Left renal pelvis (tissue), 4 donors: Measurements from ENCODE around the gene HEPACAM. TPM values are rescaled to one million over a fixed set of nuclear protein-coding genes. Genes with fewer than 3 reads are reported as not detected.

Experiments
- DNase-seq, 4 donors: peaks; one replicate each; pipeline ENCODE4 v3.0.0-alpha.2; 2013; ENCODE audit warnings: low read depth in 4 of 4, low spot score in 3 of 4
- polyA plus RNA-seq, 4 donors: library from polyadenylated mRNA; unstranded; fragments of 120-200 nt; gene quantifications; one replicate each; pipeline ENCODE4 v1.2.1, GENCODE V29; 2013; ENCODE audit not compliant: insufficient read length in 4 of 4

The HEPACAM gene
- polyA plus RNA-seq, 4 donors, result 0.11 to 2.4 (median 2.0) TPM

GRCh38 chr11:124902616-124903015, 33.2 kb downstream of the HEPACAM start:
- DNase-seq, result no peak

- DNase-seq, result no peak
Measured at GRCh38 chr11:124900464-124900863, 35.4 kb downstream of the HEPACAM start.

DNA sequence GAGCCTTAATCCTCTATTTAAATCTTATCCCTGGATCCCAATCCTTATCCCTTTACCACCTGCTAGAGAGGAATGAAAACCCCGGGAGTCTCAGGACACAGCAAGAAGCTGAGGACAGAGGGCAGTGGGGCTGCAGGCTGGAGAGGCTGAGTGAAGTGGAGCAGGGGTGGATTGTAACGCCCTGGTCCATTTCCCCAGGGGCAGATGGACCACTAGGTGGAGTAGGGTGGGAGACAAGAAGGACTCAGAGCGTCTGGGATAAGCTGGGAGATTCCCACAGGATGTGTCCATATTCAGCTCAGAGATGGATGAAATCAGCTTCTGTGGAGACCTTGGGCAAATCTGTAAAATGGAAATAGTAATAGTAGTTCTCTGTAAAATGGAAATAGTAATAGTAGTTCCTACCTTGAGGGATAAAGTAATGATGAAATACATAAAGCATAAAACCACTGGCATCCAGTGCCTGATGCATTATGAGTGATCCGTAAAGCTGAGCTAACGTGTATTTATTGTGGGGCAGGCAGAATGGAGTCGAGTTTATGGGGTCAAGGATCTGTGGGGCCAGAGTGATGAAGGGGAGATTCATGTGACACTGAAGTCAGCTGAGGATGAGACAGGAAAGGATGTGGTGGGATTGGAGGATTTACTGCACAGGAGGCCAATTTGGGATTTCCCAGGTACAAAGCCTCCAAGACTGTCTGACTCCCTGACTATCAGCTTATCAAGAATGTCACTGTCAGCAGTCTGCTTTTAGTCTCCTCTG, 36.3 kb downstream of the HEPACAM start:
- no peak for DNase-seq

DNA sequence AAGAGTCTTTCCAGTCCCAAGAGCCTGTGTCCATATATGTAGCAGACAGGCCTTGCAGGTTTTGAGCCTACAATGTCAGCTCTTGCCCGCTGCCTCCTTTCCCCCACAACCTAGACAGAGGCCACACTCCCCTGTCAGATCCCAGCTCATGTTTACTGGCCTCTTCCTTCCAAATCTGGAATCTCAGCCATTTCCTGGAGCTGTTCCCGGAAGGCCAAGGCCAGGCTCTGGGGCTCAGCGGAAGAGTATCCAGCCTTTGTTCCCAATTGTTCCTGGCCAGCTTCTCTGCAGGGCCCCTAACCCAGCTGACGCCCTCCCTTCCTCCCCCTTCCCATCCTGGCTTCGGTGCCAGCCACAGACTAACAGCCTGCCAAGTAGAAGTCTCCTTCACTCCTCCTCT, 37.1 kb downstream of the HEPACAM start:
- DNase-seq, result no peak

- DNase-seq, result no peak
Measured at GRCh38 chr11:124898263-124898680, 37.6 kb downstream of the HEPACAM start.

GRCh38 chr11:124897674-124898262, 38.1 kb downstream of the HEPACAM start, which contains the start of gene ROBO4:
Gene ROBO4, minus strand, starts transcription at chr11:124897865. Its CDS starts 70 bp downstream, at chr11:124897795.
- DNase-seq, result no peak

DNA sequence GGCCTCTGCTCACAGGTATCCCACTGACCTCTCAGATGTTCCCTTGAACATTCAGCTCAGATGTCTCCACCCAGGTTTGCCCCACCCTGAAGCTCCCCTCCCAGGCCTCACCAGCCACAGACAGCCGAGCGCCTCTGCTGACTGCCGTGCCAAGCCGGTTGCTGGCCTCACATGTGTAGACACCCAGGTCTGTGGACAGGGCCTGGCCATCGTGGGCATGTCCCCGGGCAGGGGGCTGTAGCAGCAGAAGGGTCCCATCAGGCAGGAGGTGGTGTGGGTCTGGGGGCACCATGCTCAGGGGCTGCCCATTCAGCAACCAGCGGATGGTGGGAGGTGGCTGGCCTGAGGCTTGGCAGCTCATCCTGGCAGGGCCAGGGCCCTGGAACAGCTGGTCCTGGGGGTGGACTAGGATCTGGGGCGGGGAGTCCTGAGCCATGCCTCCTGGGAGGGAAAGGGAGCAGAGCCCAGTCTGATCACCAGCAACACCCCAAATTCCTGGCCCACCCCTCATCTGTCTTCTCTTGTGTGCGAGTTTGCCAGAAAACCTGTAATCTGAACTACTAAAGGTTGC, 38.9 kb downstream of the HEPACAM start:
- no peak for DNase-seq

GRCh38 chr11:124896071-124896750, 39.6 kb downstream of the HEPACAM start:
- no peak for DNase-seq

GRCh38 chr11:124895471-124895971, 40.3 kb downstream of the HEPACAM start:
- no peak for DNase-seq

- DNase-seq, result no peak
Measured at GRCh38 chr11:124894606-124895430, 41.0 kb downstream of the HEPACAM start.

GRCh38 chr11:124893781-124894401, 42.0 kb downstream of the HEPACAM start:
- no peak for DNase-seq

DNA sequence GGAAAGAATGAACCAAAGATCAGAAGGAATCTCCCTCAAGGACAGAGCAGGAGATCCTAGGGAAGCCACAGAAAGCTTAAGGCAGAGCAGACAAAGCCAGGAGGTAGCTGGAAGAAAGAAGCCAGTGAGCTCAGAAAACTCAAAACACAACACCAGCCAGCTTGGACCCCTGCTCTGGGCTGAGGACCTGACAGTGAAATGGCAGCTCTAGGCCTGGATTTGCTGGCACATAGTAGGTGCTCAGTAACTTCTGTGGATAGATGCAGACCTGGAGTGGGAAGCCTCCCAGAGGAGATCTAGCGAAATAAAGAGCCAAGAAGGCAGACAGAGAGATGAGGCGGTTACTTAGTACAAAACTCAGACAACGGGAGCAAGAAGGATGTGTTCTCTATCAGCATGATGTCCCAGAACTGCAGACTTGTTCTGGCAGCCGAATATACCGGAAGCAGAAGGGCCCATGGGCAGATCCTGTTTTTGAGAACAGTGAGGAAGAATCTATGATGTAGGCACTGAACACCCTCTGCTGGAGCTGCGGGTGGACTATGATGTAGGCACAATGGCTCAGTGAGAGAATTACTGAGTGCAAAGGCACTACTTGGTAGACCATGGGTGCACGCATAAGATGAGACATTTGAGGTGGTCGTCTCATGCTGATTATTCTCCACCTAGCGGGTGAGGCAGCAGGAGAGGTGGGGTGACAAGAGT, 42.9 kb downstream of the HEPACAM start:
- DNase-seq, result no peak

- DNase-seq, result no peak
Measured at GRCh38 chr11:124892146-124892545, 43.7 kb downstream of the HEPACAM start.

DNA sequence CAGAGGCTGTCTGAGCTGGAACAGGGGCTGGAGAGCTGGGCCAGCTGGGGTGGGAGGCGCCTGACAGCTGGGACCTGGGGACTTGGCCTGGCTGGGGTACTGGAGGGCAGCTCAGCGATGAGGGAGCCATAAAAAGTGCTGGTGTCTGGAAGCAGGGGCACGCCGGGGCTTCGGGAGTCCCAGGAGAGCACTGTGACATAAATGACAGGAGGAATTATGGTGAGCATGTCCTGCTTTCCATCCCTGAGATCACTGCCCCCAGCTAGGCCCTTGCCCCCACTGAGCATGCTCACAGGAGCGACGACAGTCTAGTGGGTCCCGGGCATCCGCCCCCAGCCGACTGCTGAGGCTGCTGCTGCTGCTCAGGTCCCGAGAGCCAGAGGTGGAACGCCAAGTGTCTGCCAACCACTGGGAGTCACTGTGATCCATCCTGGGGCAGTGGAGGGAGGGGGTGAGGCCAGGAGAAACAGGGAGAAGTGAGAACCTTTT, 44.4 kb downstream of the HEPACAM start:
- DNase-seq, result no peak

- no peak for DNase-seq
Measured at GRCh38 chr11:124890683-124891372, 45.0 kb downstream of the HEPACAM start.

- no peak for DNase-seq
Measured at GRCh38 chr11:124890151-124890550, 45.7 kb downstream of the HEPACAM start.

DNA sequence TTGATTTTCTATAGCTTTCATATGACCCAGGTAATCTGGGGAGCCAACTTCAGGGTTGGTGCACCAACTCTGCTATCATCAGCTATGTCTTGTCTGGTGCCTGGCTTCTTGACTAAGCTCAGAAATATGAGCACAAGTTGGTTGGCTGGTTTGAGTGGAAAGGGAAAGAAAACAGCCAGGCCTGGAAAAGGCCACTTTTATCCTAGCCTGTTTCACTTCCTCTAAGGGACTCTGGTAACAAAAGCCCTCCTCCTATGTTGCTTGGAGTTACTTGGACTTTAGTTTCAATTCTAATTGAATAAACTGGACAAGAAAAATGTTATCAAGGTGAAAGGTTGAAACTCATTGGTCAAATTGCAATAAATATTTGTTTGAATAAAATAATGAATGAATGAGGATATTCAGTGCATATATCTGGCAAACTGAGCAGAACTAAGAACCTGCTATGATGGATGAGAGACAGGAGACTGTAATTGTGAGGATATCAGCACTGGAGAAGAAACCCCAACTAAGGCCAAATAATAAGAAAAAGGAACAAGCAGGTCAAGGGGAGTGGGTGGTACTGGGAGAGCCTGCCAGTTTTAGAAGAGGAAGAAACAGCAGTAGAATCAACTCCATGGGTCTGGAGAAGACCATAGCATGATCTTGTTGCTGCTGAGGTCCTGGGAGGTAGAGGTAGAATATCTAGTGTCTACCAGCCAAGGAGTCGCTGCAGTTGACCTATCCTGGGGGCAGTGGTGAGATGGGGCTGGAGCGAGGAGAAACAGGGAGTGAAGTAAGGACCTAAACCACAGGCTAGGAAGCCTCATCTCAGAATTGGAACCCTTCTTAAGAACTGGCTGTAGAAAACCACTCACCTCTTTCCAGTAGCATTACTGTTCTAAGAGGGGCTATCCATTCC, 46.4 kb downstream of the HEPACAM start:
- DNase-seq, result no peak

GRCh38 chr11:124887667-124888013, 48.2 kb downstream of the HEPACAM start:
- no peak for DNase-seq
